Nucleus accumbens (tissue), 56 donors: ENCODE measurements around the gene KRTAP8-1.
A peak's percentile ranks its signal among the peaks of the same experiment; 100 is the strongest.

ENCODE experiments used
- DNase-seq, 56 donors: peaks; one replicate each; lab custom pipeline; 2025; lab: John Stamatoyannopoulos, UW

KRTAP8-1 gene, protein sequence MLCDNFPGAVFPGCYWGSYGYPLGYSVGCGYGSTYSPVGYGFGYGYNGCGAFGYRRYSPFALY

DNA sequence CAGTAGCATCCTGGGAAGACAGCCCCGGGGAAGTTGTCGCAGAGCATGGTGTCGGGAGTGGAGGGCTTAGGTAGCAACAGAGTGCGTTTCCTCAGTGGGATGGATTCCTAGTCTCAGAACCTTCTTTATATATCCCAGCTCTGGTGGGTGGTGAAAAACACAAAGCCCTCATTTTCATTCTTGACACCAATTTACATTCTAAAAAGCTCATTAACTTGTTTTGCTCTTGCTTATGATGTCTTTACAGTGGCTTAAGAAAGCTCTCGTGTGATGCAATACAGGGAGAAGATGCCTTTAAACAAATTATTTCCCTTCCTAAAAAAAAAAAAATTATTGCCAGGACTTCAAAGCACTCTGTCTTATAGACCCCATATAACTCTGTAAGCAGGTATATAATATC, at the start of gene KRTAP8-1:
Gene KRTAP8-1, minus strand, starts transcription at position 101 of the 400 bp plus-strand sequence. Its CDS starts 54 bp downstream, at position 47.
- no peak for DNase-seq

DNA sequence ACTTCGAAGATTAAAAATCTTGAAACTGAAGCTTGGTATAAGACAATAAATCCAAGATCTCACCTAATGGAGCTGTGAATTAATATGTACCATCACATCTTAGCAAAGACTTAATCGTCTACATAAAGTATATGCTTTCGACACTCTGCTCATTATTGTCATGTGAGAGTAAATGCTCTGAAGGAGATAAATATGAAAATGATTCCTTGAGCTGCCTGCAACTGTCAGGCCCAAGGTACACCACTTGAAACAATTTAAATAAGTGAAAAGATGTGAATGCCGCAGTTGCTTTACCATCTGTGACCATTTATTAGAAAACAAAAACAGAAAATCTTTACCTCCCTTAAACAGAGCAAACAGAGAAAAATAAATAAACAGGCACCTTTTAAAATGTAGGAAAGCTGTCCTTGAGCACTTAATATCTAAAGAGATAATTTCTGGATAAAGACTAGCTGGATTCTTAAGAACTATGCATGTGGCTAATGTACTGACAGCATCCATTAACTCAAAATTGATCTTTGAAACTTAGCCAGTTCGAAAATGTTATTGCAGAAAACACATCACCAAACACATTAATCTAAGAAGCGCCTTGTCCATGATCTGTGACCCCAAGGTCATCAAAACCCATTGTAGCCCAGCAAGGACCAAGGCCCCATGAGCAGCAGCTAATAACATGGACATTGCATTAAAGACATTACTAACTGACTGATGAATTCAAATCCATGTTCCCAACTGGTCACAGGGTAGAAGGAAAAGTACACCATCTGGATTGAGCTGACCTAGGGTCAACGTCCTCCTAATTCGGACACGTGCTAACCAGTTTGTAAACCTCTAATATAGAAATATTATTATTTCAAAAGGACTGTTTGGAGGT, 34.8 kb upstream of the KRTAP8-1 start:
- no peak for DNase-seq

DNA sequence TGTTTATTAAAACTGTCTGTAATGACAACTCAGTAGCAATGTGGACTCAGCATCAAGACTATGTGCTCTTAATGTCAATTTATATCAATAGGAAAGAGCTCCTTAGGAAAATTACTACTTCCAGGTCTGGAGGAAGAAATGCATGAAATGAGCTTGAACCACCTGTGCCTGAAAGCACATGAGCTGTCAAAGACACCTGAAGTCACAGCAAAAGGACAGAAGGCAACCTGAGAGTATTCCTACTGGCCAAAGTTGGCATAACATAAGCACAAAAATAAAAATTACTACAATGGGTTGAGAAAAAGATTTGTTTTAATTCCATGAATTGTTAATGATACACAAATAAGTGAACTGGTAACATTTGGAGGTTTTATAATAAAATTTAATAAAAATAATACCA, 29.9 kb upstream of the KRTAP8-1 start:
- DNase-seq, result no peak

DNA sequence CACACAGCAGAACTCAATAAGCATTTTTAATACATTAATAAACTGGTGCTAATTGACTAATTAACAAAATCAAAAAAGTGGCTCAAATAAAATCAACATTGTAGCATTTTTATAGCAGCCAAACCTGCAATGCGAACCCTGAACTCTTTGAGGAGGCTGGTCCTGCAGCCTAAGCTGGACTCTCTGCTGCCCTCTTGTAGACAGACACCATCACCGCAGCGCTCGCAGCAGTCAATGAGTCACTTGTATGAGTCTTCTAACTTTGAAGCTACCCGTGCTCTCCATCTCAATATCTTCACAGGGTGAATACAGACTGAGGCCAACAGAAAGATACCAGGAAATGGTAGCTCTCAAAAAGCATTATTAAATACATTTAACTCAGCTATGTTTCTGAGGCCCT, 26.2 kb upstream of the KRTAP8-1 start:
- DNase-seq, result peak in 1 of 56 donors; percentile 1

DNA sequence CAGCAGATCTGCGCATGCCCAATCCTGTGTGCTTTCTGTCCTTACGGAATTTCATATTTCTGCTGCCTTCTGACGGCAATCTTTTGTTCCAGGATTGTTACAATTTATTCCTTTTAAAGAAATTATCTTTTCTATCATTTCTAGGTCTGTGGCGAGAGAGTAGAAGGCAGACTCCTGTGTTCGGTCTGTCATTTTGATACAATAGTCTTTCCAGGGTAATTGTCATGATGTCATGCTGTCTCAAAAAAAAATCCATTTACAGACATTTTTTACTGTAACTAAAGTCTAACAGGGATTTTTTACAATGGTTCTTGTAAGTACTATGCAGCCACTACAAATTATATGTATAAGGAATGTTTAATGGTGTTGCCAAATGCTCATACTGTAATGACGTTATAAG, 25.5 kb upstream of the KRTAP8-1 start:
- DNase-seq, result no peak

DNA sequence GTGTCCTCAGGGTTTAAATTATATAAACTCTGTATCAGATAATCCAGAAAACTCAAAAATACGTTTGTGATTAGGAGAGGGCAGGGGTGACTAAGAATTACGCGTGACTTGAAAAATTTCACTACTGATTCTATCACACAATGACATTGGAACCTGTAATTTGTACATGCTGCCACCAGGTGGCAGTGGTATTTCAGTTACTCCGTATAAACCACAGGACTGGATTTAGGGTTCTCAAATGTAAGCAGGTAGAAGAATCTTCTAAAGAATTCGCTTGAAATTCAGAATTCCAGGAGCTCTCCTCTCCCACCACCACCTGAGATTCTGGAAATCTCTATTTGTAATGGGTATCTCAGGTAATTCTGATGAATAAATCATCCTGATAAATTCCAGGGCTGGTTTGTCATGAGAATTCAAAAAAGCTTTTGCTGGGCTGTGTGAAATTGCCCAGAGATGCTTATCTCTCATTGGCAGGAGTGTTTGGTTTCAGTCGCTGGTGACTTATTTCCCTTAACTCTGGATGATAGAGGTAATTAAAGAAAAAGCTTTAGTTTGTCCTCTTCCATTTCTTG, 18.2 kb upstream of the KRTAP8-1 start:
- DNase-seq, result no peak

DNA sequence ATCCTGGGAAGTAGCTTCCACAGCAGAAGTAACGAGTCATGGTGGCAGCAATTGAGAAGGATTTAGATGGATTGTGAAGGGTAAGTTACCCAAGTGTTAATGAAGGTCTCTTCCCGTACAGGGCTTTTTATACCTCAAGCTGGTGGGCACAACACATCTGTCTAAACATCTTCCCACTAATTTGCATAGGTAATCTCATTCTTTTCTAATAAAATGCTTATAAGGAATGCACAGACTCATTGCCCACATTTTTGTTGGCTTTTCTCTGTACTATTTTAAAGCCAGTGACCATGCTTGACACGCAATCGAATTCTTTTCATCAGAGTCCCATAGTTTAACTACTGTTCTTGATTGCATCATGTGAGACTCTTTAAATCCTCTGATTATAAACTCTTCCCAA, 16.6 kb upstream of the KRTAP8-1 start, which contains the start of gene KRTAP7-1:
Gene KRTAP7-1, minus strand, starts transcription at position 101 of the 400 bp plus-strand sequence. Its CDS starts 61 bp downstream, at position 40.
- DNase-seq, result no peak

DNA sequence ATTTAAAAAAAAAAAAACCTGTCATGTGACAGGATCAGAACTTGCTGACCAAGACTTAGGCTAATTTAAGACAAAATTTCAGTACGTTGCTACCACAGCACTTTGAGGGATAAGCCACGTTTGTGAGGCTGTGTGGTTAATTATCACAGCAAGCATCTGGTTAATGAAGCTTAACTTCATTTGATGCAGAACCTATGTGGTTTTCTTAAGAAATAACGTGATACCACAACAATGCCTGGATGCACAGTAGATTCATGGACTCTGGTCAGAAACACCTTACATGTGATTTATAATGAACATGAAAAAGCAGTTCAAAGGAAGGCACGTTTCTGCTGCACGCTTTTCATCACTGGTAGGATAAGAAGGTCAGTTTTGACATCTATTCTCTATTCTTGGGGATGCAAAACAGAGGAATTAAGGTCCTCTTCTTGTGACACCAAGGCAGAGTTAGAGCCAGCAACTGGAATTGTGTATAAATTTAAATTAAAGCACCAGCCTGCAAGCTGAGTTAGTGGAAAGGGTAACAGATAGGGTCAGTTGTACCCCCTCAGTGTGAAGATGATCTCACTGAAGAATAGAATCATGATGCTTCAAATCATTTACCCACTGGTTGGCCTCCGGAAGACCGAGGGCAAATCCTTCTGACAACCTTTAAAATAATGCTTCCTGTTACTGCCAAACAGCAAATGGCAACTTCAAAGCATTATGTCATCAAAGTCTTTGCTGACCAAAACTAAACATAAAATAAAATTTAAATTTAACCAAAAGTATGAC, 6.0 kb upstream of the KRTAP8-1 start:
- no peak for DNase-seq

DNA sequence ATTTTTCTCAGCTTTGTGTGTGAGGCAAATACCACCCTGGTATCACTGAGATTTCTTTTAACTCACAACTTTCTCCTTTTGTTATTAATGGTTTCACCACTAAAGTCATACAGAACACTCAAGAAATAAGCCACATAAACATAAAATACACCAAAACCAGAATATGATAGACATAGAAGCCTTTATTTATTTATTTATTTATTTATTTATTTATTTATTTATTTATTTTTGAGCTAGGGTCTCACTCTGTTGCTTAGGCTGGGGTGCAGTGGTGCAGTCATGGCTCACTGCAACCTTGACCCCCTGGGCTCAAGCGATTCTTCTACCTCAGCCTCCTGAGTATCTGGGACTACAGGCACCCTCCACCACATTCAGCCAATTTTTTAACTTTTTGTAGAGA, 12.5 kb downstream of the KRTAP8-1 start:
- no peak for DNase-seq

DNA sequence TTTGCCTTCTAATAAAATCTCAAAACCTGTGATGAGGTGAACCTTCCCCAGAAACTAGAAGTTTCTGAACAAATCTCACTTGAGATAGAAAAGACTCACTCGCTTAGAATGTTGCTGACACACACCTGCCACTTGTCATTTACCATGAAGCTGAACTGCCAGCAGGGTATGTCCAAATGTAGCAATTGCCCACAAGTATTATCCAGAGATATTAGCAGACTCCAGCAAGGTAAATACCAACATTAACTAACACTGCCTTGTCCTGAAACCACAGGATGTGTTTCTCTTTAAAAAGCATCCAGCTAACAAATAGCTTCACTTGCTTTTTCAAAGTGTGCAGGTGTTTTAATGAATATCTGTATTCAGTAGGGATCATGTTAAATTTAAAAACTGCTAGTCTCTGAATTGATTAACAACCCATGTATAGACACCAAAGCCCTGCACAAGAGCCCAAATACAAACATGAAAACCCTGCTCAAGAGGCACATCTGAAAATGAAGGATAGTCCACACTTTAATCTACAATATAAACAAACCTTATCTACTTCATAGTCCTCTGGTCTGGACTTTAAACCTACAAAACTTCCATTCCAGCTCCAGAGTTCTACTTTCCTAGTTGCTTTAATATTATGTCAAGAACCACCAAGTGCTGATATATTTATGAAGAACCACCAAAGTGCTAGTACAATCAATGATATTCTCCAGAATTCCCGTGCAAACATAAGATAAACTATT, 19.3 kb downstream of the KRTAP8-1 start:
- DNase-seq, result no peak

DNA sequence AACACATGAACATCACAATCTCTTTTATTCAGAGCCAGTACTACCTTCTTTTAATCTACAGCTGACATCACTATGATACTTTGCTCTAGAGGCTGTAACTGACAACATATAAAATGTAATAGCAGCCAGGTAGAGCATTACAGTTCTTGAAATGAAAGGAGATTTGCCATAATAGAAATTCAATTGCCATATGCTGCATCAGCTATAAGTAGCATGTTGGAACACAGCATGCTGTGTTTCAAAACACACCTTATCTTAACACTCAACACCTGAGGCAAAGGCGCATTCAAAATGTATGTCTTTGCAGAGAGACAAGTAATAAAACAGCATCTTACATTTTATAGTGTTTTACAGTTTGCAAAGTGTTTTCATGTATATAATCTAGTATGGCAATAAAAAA, 33.8 kb downstream of the KRTAP8-1 start:
- no peak for DNase-seq

DNA sequence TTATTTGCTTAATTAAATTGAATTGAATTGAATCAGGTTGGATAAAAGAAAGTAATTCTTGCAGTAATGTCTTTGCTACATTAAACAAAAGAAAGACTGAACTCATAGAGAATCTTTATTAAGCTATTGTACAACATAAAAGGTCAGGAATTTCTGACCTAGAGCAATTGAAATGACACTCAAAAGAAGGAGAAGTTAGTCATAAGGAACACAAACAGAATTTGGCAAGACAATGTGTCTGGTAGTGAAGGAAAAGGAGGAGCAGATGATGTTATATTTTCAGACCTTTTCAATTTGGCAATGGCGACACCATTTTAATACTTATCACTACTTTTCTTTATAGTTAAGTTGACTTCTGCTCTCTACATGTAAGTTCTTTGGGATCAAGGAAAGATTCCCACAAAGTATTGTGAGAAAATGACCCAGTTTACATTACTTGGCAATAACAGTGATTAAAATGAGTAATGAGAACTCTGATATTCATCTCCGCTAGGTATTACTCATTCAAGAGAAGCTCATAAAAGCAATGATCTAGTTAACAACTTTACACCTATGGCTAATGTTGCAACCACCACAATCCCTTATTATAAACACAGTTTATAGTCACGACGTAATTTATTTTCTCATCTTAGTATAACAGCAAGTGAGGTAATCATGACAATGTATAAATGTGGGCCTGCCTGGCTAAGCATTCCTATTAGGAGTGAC, 43.2 kb downstream of the KRTAP8-1 start:
- no peak for DNase-seq
